Effector memory CD8-positive, alpha-beta T cell (primary cell): ENCODE measurements around the gene MGMT.

Source experiments
- ATAC-seq: fragments of 150-1000 bp; cut with Tn5 transposase; replicated peaks from 2 replicates; pipeline ENCODE4 v1.10.0; 2021; ENCODE audit warnings: mild to moderate bottlenecking, moderate library complexity
- DNase-seq, 3 experiments: peaks; one replicate each; pipeline ENCODE4 v3.0.0; 2021
- H3K27ac Mint-ChIP-seq, 2 donors: one replicate each; pipeline ENCODE4 v1.8.0; 2022; ENCODE audit warnings: mild to moderate bottlenecking in 2 of 2, mixed read lengths in 2 of 2, moderate library complexity in 2 of 2
- H3K27me3 Mint-ChIP-seq, 2 donors: one replicate each; pipeline ENCODE4 v1.8.0; 2022; ENCODE audit warnings: mixed read lengths in 2 of 2
- H3K36me3 Mint-ChIP-seq: one replicate; pipeline ENCODE4 v1.8.0; 2022; ENCODE audit warnings: mild to moderate bottlenecking, moderate library complexity, mixed read lengths; ENCODE audit not compliant: insufficient read depth
- H3K4me1 Mint-ChIP-seq, 2 donors: one replicate each; pipeline ENCODE4 v1.8.0; 2022; ENCODE audit warnings: low read depth in 2 of 2, mixed read lengths in 2 of 2
- H3K4me3 Mint-ChIP-seq, 2 donors: one replicate each; pipeline ENCODE4 v1.8.0; 2022; ENCODE audit warnings: mild to moderate bottlenecking in 2 of 2, mixed read lengths in 2 of 2, moderate library complexity in 2 of 2
- H3K9me3 Mint-ChIP-seq, 2 donors: one replicate each; pipeline ENCODE4 v1.8.0; 2022; ENCODE audit warnings: mixed read lengths in 2 of 2

MGMT gene

DNA sequence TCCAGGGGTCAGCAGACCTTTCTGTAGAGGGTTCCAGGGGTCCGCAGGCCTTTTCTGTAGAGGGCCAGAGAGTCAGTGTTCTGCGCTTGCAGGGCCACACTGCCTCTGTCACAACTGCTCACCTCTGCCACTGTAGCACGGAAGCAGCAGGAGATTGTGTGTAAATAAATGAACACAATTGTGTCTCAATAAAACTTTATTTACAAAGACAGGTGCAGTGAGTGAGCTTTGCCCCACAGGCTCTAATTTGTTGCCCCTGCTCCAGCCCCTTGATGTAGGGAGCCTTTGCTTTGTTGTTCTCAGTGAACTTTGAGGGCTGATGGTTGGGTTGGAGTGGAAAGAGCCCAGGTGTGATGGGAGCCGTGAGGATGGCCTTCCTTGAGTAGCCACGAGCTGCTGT is 67.8 kb downstream of the MGMT start:
- H3K9me3 Mint-ChIP-seq, result peaks cover 0 to 16% of the 10 kb centered on the region in 2 donors
- H3K36me3 Mint-ChIP-seq, result peaks cover 12% of the 10 kb centered on the region
- no peak for DNase-seq
- H3K4me3 Mint-ChIP-seq, result no peak overlapping the region
- H3K27me3 Mint-ChIP-seq, result no peaks in the 10 kb centered on the region
- no peak for ATAC-seq
- H3K4me1 Mint-ChIP-seq, result peaks cover 15 to 19% of the 10 kb centered on the region in 2 donors
- H3K27ac Mint-ChIP-seq, result no peak overlapping the region

DNA sequence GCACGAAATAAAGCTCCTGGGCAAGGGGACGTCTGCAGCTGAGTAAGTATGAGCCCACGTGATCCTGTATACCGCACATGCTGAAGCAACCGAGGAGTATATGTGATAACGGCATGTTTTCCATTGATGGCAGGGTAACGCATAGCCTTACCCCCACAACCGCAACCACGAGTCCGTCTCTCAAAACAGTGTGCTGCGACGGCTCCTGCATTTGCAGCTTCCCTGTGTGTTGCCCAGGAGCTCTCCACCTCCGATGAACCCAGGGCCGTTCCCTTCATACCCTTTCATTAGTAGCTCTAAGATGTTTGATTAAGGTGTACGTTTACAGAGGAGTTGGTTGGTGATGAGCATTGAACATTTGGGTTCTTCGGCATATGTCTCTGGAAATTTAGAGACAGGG is 69.3 kb downstream of the MGMT start:
- DNase-seq, result no peak
- no peak for ATAC-seq
- Mint-ChIP-seq H3K27ac (no peak overlapping the region), H3K27me3 (no peaks in the 10 kb centered on the region), H3K4me1 (peaks cover 15 to 18% of the 10 kb centered on the region in 2 donors), H3K9me3 (peaks cover 0 to 16% of the 10 kb centered on the region in 2 donors), H3K4me3 (no peak overlapping the region), H3K36me3 (peaks cover 12% of the 10 kb centered on the region)

DNA sequence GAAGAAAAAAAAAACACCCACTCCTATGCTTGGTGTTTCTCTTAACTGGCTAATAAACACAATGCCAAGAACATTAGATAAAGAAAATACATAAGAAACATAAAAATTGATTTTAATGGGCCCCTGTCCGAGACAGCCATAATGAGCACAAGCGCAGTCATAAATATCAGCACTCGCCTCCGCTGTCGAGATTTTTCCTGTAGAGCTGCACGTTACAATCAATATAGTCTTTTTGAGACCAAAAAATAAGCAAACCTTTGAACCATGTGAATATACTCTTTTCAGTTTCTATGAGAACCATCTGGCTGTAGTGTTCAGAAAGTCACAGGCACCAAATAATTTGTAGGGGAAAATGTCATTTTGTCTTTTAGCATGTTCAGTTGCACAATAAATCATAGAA is 70.1 kb downstream of the MGMT start:
- H3K9me3 Mint-ChIP-seq, result peaks cover 0 to 16% of the 10 kb centered on the region in 2 donors
- no peak overlapping the region for H3K27ac Mint-ChIP-seq
- no peak for ATAC-seq
- H3K4me1 Mint-ChIP-seq, result peaks cover 15 to 18% of the 10 kb centered on the region in 2 donors
- peaks cover 12% of the 10 kb centered on the region for H3K36me3 Mint-ChIP-seq
- H3K4me3 Mint-ChIP-seq, result no peak overlapping the region
- no peaks in the 10 kb centered on the region for H3K27me3 Mint-ChIP-seq
- no peak for DNase-seq

DNA sequence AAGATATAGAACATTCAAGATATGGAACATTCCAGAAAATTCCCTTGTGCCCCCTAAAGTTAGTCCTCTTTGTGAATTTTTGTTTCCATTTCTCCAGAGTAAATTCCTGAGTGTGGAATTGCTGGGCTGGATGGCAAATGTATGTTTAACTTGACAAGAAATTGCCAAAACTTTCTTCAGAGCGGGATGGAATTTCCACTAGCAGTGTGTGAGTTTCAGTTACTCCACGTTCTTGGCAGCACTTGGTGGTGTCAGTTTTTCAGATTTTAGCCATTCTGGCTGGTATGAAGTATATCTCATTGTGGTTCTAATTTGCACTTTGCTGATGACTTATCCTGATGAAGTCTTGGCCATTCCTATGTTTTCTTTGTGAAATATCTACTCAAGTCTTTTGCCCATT is 71.2 kb downstream of the MGMT start:
- peaks cover 0 to 16% of the 10 kb centered on the region in 2 donors for H3K9me3 Mint-ChIP-seq
- peaks cover 12% of the 10 kb centered on the region for H3K36me3 Mint-ChIP-seq
- peaks cover 7 to 11% of the 10 kb centered on the region in 2 donors for H3K4me1 Mint-ChIP-seq
- DNase-seq (no peak), ATAC-seq (no peak)
- H3K4me3 Mint-ChIP-seq, result no peak overlapping the region
- no peaks in the 10 kb centered on the region for H3K27me3 Mint-ChIP-seq
- H3K27ac Mint-ChIP-seq, result no peak overlapping the region

DNA sequence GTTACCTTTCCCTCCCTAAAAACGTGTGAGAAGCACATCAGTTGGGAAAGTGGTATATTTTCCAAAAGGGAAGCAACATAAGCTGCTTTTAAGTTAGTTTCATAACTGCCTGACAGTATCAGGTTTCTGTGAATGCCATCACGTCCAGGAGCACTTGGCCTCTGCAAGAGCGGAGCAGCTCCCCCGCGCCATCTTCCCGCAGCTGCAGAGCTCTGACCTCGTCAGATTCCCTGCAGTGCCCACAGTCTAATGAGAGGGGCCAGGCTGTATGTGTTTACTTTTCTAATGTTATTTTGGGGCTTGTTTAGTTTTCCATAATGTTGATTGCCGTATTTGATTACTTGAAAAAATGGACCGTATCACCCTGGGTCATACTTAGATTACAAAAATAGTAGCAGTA is 74.2 kb downstream of the MGMT start:
- peaks cover 0 to 8% of the 10 kb centered on the region in 2 donors for H3K9me3 Mint-ChIP-seq
- no peaks in the 10 kb centered on the region for H3K27me3 Mint-ChIP-seq
- ATAC-seq (no peak), DNase-seq (no peak)
- H3K27ac Mint-ChIP-seq, result no peak overlapping the region
- peaks cover 10% of the 10 kb centered on the region for H3K36me3 Mint-ChIP-seq
- no peak overlapping the region for H3K4me3 Mint-ChIP-seq
- peaks cover 3 to 5% of the 10 kb centered on the region in 2 donors for H3K4me1 Mint-ChIP-seq

DNA sequence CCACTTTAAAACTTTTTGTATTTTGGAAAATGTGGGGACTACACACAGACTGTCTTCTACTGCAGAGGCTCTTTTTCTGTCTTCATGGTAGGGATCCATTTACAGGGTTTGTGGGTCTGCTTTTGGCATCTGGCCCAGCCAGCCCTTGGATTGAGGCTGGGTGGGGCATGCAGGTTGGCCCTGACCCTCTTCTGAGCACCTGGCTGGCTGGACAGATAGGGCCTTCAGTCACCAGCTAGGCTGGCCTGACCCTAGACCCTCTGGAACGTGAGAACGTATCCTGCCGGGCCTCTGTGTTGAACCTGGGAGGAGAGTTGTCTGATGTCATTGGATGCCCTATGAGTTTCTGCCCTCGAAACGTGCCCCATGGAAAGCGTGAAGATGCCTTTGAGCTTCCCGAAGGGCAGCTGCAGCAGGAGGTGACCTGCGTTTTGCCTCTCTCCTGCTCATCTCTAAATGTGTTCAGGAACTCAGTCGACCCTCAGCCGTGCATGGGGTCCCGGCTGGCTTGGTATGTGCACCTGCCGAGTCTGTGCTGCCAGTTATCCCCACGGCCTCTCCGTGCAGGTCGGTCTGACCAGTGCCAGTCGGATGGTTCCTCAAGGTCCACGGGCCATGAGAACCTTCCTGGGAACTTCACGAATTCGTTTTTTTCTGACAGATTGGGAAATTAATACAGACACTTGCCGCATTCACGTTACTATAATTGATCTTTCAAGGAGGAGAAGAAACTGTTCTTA is 74.9 kb downstream of the MGMT start:
- Mint-ChIP-seq H3K36me3 (peaks cover 6% of the 10 kb centered on the region), H3K4me1 (peaks cover 6% of the 10 kb centered on the region in 2 donors), H3K4me3 (no peak overlapping the region), H3K27me3 (no peaks in the 10 kb centered on the region), H3K9me3 (peaks cover 0 to 8% of the 10 kb centered on the region in 2 donors), H3K27ac (no peak overlapping the region)
- ATAC-seq (no peak), DNase-seq (no peak)

DNA sequence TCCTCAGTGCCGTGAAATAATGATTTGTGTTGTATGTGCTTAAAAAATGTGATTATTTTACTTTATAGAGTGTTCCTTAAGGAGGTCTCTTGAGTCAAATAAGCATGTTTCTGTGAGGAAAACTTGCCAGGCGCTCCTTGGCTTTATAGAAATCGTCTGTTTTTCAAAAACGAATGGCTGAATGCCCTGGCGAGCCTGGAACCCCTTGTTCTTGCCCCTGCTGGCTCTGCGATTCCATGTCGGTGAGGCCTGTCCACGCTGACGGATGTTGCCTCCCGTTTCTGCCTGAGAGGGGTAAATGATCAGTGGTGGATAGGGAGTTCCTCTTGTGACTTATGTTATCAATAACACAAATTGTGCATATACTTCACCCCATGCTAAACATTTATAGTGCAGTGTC is 75.5 kb downstream of the MGMT start:
- no peaks in the 10 kb centered on the region for H3K36me3 Mint-ChIP-seq
- H3K27ac Mint-ChIP-seq, result no peak overlapping the region
- peaks cover 0 to 2% of the 10 kb centered on the region in 2 donors for H3K9me3 Mint-ChIP-seq
- DNase-seq (no peak), ATAC-seq (no peak)
- no peak overlapping the region for H3K4me3 Mint-ChIP-seq
- H3K4me1 Mint-ChIP-seq, result peaks cover 6% of the 10 kb centered on the region in 2 donors
- H3K27me3 Mint-ChIP-seq, result no peaks in the 10 kb centered on the region

DNA sequence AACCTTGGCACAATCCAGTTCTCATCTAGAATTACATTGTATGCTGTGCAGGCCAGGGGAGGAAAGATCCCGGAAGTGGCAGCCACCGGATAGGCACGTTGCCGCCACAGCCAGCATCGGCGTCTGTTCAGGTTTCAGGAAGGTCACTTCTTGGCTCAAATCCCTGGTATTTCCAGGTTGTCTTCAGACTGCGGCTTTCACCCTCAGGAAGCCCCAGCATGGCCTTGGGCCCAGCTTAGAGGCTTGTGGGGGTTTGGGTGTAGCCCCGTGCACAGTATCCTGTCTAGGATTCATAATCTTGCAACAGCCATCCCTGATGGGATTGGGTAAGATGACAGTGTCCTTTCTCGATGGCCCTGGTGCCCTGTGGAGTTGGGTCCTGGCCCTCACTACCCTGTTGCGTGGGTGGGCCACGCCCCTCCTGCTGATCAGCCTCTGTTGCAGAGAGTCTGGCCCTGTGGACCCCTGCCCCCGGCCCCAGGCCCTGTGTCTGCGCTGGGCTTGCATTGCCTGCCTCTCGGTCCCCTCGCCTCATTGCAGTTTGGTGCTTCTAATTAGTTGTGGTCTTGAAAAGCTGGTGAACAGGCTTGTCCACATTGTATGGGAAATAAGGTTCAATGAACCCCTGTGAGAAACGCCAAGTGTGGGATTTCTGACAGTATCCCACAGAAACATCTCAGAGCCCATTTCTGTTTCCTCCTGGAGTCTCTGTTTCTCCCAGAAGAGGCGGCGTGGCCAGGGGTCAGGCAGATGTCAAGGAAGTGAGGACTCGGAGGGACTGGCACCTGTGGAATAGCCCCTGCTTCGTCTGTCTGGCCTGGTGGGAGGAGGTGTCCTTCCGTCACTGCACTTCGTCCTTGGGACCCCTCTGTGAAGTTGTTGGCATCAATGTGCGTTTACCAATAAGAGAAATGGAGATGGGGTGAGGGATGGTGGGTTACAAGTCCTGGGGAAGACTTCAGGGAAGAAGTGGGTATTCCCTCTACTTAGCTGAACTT is 77.5 kb downstream of the MGMT start:
- DNase-seq (no peak), ATAC-seq (no peak)
- no peaks in the 10 kb centered on the region for H3K9me3 Mint-ChIP-seq
- no peaks in the 10 kb centered on the region for H3K27me3 Mint-ChIP-seq
- no peak overlapping the region for H3K27ac Mint-ChIP-seq
- no peaks in the 10 kb centered on the region for H3K36me3 Mint-ChIP-seq
- H3K4me3 Mint-ChIP-seq, result no peak overlapping the region
- H3K4me1 Mint-ChIP-seq, result peaks cover 3 to 6% of the 10 kb centered on the region in 2 donors

DNA sequence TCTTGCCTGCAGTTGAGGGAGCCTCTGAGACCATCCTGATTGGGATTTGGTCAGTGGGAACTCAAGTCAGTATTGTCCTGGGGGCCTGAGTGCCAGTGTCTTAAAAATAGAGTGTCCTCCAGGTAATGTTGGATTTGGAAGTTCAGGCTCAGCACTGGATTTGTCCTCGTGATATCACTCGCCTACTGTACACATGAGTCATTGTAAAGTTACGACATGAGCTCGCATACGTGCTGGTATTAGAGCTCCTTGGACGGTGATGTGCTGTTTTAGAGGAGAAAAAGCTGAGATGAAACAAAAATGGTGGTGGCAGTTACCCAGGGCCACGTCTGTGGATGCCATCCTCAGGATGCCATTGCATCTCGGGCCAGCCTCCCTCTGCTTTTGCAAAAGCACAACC is 78.2 kb downstream of the MGMT start:
- Mint-ChIP-seq H3K4me1 (peaks cover 3 to 6% of the 10 kb centered on the region in 2 donors), H3K27ac (no peak overlapping the region), H3K9me3 (no peaks in the 10 kb centered on the region), H3K27me3 (no peaks in the 10 kb centered on the region), H3K36me3 (no peaks in the 10 kb centered on the region), H3K4me3 (no peak overlapping the region)
- DNase-seq (no peak), ATAC-seq (no peak)

DNA sequence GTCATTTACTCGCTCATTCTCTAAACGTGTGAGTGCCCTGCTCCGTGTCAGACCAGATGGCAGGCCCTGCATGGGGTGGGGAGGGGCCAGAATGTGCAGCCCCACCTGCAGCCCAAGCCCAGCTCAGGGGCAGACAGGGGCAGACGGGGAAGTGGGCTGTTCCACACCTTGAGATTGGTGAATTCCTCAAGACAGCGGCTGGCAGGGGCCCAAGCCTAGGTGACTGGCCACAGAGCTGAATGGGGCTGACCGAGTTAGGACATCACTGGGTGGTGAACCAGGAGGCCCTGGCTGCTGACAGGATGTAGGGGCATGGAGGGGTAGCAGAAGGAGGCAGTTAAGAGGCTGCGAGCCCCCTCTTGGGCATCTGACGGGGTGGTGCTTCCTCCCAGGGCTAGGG is 79.1 kb downstream of the MGMT start:
- Mint-ChIP-seq H3K27ac (no peak overlapping the region), H3K36me3 (peaks cover 3% of the 10 kb centered on the region), H3K9me3 (no peaks in the 10 kb centered on the region), H3K4me1 (peaks cover 3 to 6% of the 10 kb centered on the region in 2 donors), H3K27me3 (no peaks in the 10 kb centered on the region), H3K4me3 (no peak overlapping the region)
- DNase-seq, result no peak
- ATAC-seq, result no peak

DNA sequence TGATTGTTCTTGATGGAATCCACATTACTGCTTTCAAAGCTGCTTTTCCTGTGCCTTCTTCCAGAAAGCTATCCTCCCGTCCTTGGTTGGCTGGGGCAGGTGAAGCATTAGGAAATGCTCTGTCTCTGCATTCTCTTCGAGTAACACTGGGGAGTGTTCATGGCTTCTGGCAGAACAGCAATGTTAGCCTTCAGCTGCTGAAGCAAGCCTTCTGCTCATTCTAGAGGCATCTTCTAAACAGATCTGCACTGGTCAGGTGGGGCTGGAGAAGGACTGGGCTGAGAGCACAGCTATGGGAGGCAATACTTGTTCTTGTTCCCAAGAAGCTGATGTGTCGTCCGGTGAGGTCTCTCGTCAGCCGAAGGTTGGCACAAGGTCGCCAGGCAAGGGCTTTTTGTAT is 80.6 kb downstream of the MGMT start:
- Mint-ChIP-seq H3K4me1 (peaks cover 3 to 6% of the 10 kb centered on the region in 2 donors), H3K4me3 (no peak overlapping the region), H3K36me3 (peaks cover 3% of the 10 kb centered on the region), H3K27ac (no peak overlapping the region), H3K27me3 (no peaks in the 10 kb centered on the region), H3K9me3 (no peaks in the 10 kb centered on the region)
- DNase-seq, result no peak
- no peak for ATAC-seq

DNA sequence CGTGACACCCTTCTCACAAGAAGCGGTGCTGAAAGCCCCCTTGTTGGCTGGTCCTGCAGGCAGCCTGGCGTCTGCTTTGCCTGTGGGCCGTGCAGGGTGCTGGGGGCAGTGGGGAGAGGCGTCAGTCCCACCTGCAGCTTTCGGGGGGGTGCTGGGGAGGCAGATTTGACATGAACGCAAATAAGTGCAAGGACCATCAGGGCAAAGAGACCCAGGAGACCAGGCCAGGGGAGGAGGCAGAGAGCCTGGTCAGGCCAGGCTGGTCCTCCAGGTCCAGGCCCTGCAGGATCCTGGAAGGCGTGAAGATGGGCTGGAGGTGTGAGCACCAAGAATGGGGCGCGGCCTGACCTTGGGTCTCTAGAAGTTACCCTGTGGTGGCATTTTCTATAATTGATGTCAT is 81.6 kb downstream of the MGMT start:
- ATAC-seq, result no peak
- Mint-ChIP-seq H3K4me3 (no peak overlapping the region), H3K9me3 (no peaks in the 10 kb centered on the region), H3K36me3 (peaks cover 3% of the 10 kb centered on the region), H3K27me3 (no peaks in the 10 kb centered on the region), H3K4me1 (peaks cover 7 to 9% of the 10 kb centered on the region in 2 donors), H3K27ac (no peak overlapping the region)
- no peak for DNase-seq

DNA sequence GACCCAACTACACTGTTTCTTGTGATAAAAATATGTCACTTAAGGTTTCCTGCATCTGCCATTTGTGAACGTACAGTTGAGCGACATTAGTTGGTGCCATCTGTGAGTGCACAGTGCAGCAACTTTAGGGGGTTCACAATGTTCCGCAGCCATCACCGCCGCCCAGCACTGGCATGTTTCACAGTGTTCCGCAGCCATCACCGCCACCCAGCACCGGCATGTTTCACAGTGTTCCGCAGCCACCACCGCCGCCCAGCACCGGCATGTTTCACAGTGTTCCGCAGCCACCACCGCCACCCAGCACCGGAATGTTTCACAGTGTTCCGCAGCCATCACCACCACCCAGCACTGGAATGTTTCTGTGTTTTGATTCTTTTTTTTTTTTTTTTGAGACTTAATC is 83.0 kb downstream of the MGMT start:
- DNase-seq (no peak), ATAC-seq (no peak)
- Mint-ChIP-seq H3K36me3 (peaks cover 3% of the 10 kb centered on the region), H3K4me1 (peaks cover 5 to 11% of the 10 kb centered on the region in 2 donors), H3K27ac (no peak overlapping the region), H3K9me3 (no peaks in the 10 kb centered on the region), H3K4me3 (no peak overlapping the region), H3K27me3 (no peaks in the 10 kb centered on the region)

DNA sequence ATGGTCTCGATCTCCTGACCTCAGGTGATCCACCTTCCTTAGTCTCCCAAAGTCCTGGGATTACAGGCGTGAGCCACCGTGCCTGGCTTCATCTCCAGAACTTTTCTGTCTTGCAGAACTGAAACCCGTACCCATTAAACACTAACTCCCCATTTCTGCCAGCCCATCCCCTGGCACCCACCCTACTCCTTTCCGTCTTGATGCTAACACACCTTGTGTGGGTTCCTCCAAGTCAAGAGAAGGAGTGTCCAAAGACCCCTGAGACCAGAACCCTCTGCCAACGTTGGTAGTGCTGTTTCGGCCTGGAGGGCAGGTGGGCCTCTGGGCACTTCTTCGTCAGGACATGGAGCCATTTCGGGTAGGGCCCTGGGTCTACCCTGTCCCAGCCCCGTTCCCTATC is 83.6 kb downstream of the MGMT start:
- no peak for DNase-seq
- Mint-ChIP-seq H3K36me3 (peaks cover 3% of the 10 kb centered on the region), H3K4me1 (peaks cover 5 to 11% of the 10 kb centered on the region in 2 donors), H3K9me3 (no peaks in the 10 kb centered on the region), H3K4me3 (no peak overlapping the region), H3K27me3 (no peaks in the 10 kb centered on the region), H3K27ac (no peak overlapping the region)
- ATAC-seq, result no peak
